Measurements from ENCODE around the gene IPP. TPM values are rescaled to one million over a fixed set of nuclear protein-coding genes. Genes with fewer than 3 reads are reported as not detected.

Gene IPP
- total and polyA plus RNA-seq, 2 of the 8 experiments (the other 6 are each of a cell fraction or from before 2014, with no cell fraction given): 1.4 to 5.6 TPM

- DNase-seq (ENCODE audit: low read depth in 1 of 2, low spot score in 2 of 2) (no peak), FAIRE-seq (no peak)
- ChIA-PET CTCF (ENCODE audit: partially characterized antibody) (interaction anchor here (0.6 kb wide), 1 partner anchor 49 kb away, joined by 5 read pairs; no protein-coding TSS in a partner anchor), POLR2A (ENCODE audit: partially characterized antibody) (interaction anchor here (2.4 kb wide), 1 partner anchor 68 kb away, joined by 6 read pairs; the partner anchor contains the start of gene GPBP1L1)
- H3K79me2 ChIP-seq (ENCODE audit: control insufficient read depth in 1 of 2, insufficient read depth in 2 of 2, low read length in 2 of 2): no peaks in the 10 kb centered on the region; a peak in 1 of 4 replicates
- H2BK120ac ChIP-seq (replicated peaks; ENCODE audit: low read depth, low read length): no peak overlapping the region
- H3K4me1 ChIP-seq (replicated peaks in 1 of 4; ENCODE audit: control insufficient read depth in 3 of 4, insufficient read depth in 4 of 4, low read length in 3 of 4): peaks cover 0 to 3% (median 0%) of the 10 kb centered on the region in 4 experiments; a peak in 2 of 7 replicates
- H4K5ac ChIP-seq (ENCODE audit: insufficient read length, low read depth, low read length): no peak overlapping the region
- H3K23me2 ChIP-seq (ENCODE audit: low read depth, low read length): peaks cover 9% of the 10 kb centered on the region
- H4K91ac ChIP-seq (replicated peaks; ENCODE audit: insufficient read length, low read length): no peak overlapping the region
- H3K18ac ChIP-seq (ENCODE audit: extremely low read depth, low read length): no peak overlapping the region
- no peak overlapping the region for H3K4ac ChIP-seq (replicated peaks; ENCODE audit: insufficient read length, low read depth, low read length)
- no peak overlapping the region for H3K27ac ChIP-seq (ENCODE audit: low read depth, low read length)
- no peak overlapping the region for H2AK5ac ChIP-seq (ENCODE audit: low read depth, low read length)
- no peaks in the 10 kb centered on the region for H3K79me1 ChIP-seq (ENCODE audit: low read depth, low read length)
- H2BK12ac ChIP-seq (ENCODE audit: low read depth, low read length): no peak overlapping the region
- no peak overlapping the region for H3K23ac ChIP-seq (ENCODE audit: insufficient read length)
- H3K9me3 ChIP-seq (ENCODE audit: insufficient read depth in 2 of 2, low read depth in 1 of 2, low read length in 1 of 2): peaks cover 15 to 19% of the 10 kb centered on the region in 2 experiments; a peak in 3 of 4 replicates
- H2BK20ac ChIP-seq (ENCODE audit: low read length): no peak overlapping the region
- no peak overlapping the region for H3K9ac ChIP-seq (replicated peaks in 1 of 4; ENCODE audit: extremely low read depth in 1 of 4, low read depth in 3 of 4, low read length in 3 of 4)
- no peak overlapping the region for H3K4me2 ChIP-seq (ENCODE audit: insufficient read depth in 1 of 2, low read depth in 2 of 2, low read length in 2 of 2)
- H3K4me3 ChIP-seq (ENCODE audit: extremely low read depth in 1 of 4, insufficient read depth in 2 of 4, low read depth in 3 of 4, low read length in 4 of 4): no peak overlapping the region
- no peaks in the 10 kb centered on the region for H4K20me1 ChIP-seq (replicated peaks in 1 of 2; ENCODE audit: control insufficient read depth in 1 of 2, insufficient read depth in 2 of 2, low read length in 2 of 2)
- H3K56ac ChIP-seq (replicated peaks; ENCODE audit: insufficient read length, low read depth, low read length): no peak overlapping the region
- no peak overlapping the region for H2BK5ac ChIP-seq (ENCODE audit: low read depth, low read length)
- H2AFZ ChIP-seq (ENCODE audit: low read length): no peak overlapping the region
- WGBS, 2 experiments (ENCODE audit: extremely low coverage in 1 of 2, insufficient coverage in 1 of 2, insufficient read length in 1 of 2, insufficient replicate concordance in 2 of 2, low coverage in 1 of 2, low lambda C conversion rate in 2 of 2, missing lambda C conversion rate in 1 of 2): 92% methylated on average over 11 of the region's 11 CpGs; no CpG with 5 or more reads in 1 of the 2 experiments
- TF ChIP-seq HDAC6 (IDR thresholded peaks at IDR 0.05; ENCODE audit: low read depth, low read length) (no peak), SAP30 (IDR thresholded peaks at IDR 0.05; ENCODE audit: insufficient read depth, insufficient replicate concordance, low read length) (no peak), CEBPB (IDR thresholded peaks at IDR 0.05; ENCODE audit: low read depth, low read length) (no peak), POLR2AphosphoS5 (IDR thresholded peaks at IDR 0.05; ENCODE audit: low read depth, low read length) (no peak), RAD21 (IDR thresholded peaks at IDR 0.05 in 1 of 2, conservative IDR thresholded peaks at IDR 0.05 in 1 of 2; ENCODE audit: low read depth in 2 of 2, low read length in 2 of 2) (no peak)
- H3K14ac ChIP-seq (ENCODE audit: insufficient read length): no peak overlapping the region
- no peaks in the 10 kb centered on the region for H3K36me3 ChIP-seq (ENCODE audit: control insufficient read depth in 2 of 4, insufficient read depth in 4 of 4, low read length in 3 of 4)
- no peak overlapping the region for H2BK15ac ChIP-seq (ENCODE audit: low read length)
- no peak overlapping the region for H4K8ac ChIP-seq (ENCODE audit: extremely low read depth, insufficient read depth, low read length)
- no peaks in the 10 kb centered on the region for H3K27me3 ChIP-seq (replicated peaks in 1 of 4; ENCODE audit: control insufficient read depth in 3 of 4, extremely low read depth in 1 of 4, insufficient read depth in 3 of 4, low read length in 3 of 4)
Observed at GRCh38 chr1:45753248-45754037, 3.0 kb upstream of the IPP start.
